Stimulated activated naive CD8-positive, alpha-beta T cell treated with anti-CD3 and anti-CD28 coated beads, Interleukin-15, amount 100 ng/mL, for 72 hours (primary cell): ENCODE measurements around the gene FREY1.
"Not testable (repeated sequence)": the region's sequence is repeated elsewhere in the genome, so short reads cannot be mapped to it uniquely, and the experiment has no call there.

Experiments
- ATAC-seq: fragments of 150-1000 bp; cut with Tn5 transposase; 2 replicates; pipeline ENCODE4 v1.10.0; 2021; ENCODE audit warnings: mild to moderate bottlenecking, moderate library complexity
- DNase-seq, 2 donors: peaks; one replicate each; pipeline ENCODE4 v3.0.0; 2021 to 2022
- H3K27ac Mint-ChIP-seq, 2 donors: one replicate each; pipeline ENCODE4 v1.8.0; 2022; ENCODE audit warnings: mild to moderate bottlenecking in 2 of 2, mixed read lengths in 2 of 2, moderate library complexity in 2 of 2
- H3K27me3 Mint-ChIP-seq: one replicate; pipeline ENCODE4 v1.8.0; 2022; ENCODE audit warnings: mixed read lengths
- H3K4me1 Mint-ChIP-seq: one replicate; pipeline ENCODE4 v1.8.0; 2022; ENCODE audit warnings: mild to moderate bottlenecking, mixed read lengths
- H3K4me3 Mint-ChIP-seq, 2 donors: one replicate each; pipeline ENCODE4 v1.8.0; 2022; ENCODE audit warnings: mild to moderate bottlenecking in 2 of 2, mixed read lengths in 2 of 2, moderate library complexity in 1 of 2
- H3K9me3 Mint-ChIP-seq, 2 donors: one replicate each; pipeline ENCODE4 v1.8.0; 2022; ENCODE audit warnings: mixed read lengths in 2 of 2

FREY1 gene

GRCh38 chr11:45909594-45910475 lies 2.8 kb upstream of the FREY1 start:
- ATAC-seq: no peak
- Mint-ChIP-seq H3K4me1 (peaks cover 26% of the 10 kb centered on the region), H3K27ac (no peak overlapping the region), H3K9me3 (no peaks in the 10 kb centered on the region), H3K27me3 (no peaks in the 10 kb centered on the region), H3K4me3 (no peak overlapping the region)
- DNase-seq: no peak

- H3K4me3 Mint-ChIP-seq: no peak overlapping the region
- no peak overlapping the region for H3K27ac Mint-ChIP-seq
- H3K4me1 Mint-ChIP-seq: peaks cover 9% of the 10 kb centered on the region
These were observed 870 bp upstream of the FREY1 start for GRCh38 chr11:45907911-45908370.

GRCh38 chr11:45906096-45906682 lies 882 bp downstream of the FREY1 start:
- H3K27me3 Mint-ChIP-seq: peaks cover 6% of the 10 kb centered on the region
- DNase-seq (no peak), ATAC-seq (peak; percentile 26)
- no peak overlapping the region for H3K27ac Mint-ChIP-seq
- peaks cover 9% of the 10 kb centered on the region for H3K4me1 Mint-ChIP-seq
- no peaks in the 10 kb centered on the region for H3K9me3 Mint-ChIP-seq
- no peak overlapping the region for H3K4me3 Mint-ChIP-seq

More at GRCh38 chr11:45907911-45908370, 870 bp upstream of the FREY1 start:
- Mint-ChIP-seq H3K9me3 (no peaks in the 10 kb centered on the region), H3K27me3 (no peaks in the 10 kb centered on the region)
- ATAC-seq (no peak), DNase-seq (no peak)

- not testable (repeated sequence) for DNase-seq, H3K4me3 Mint-ChIP-seq, H3K9me3 Mint-ChIP-seq, H3K27ac Mint-ChIP-seq
- Mint-ChIP-seq H3K27me3 (peaks cover 12% of the 10 kb centered on the region), H3K4me1 (peaks cover 13% of the 10 kb centered on the region)
- peak; percentile 2 for ATAC-seq
These were observed 1.5 kb downstream of the FREY1 start for GRCh38 chr11:45905576-45905975.

DNA sequence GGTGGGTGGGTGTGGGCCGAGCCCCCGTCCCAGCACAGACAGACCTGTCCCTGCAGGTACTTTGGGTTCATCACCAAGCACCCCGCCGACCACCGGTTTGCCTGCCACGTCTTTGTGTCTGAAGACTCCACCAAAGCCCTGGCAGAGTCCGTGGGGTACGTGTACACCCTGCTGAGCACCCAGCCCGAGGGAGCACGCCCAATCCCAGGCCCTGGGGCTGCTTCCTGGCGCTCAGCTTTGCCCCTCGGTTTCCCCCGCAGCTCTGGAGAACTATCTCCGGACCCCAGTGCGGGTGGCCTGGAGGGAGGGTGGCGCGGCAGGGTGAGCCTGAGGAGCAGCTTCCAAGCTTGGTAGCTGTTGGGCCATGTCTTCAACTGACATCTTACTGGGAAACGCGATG lies 2.0 kb downstream of the FREY1 start:
- DNase-seq (no peak), ATAC-seq (no peak)
- Mint-ChIP-seq H3K9me3 (no peaks in the 10 kb centered on the region), H3K4me1 (peaks cover 16% of the 10 kb centered on the region), H3K4me3 (no peak overlapping the region), H3K27ac (no peak overlapping the region), H3K27me3 (peaks cover 17% of the 10 kb centered on the region)

DNA sequence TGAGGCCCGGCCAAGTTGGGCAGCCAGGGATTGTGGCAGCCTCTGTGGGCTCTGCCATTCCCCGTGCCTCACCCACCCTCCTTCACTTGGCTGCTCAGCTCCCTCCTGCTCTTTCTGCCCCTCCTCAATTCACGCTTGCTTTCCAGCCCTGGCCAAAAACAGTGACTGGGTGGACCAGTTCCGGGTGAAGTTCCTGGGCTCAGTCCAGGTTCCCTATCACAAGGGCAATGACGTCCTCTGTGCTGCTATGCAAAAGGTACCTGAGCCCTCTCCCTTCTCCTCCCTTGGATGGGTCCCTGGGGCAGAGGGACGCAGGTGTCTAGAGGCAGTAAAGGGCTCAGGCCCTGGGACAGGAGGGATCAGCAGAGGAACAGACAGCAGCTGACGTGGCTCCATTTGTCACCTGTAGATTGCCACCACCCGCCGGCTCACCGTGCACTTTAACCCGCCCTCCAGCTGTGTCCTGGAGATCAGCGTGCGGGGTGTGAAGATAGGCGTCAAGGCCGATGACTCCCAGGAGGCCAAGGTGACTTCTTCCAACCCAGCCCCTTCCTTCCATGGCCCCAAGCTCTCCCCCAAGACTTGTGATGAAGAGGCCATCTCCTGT lies 2.7 kb downstream of the FREY1 start:
- H3K27ac Mint-ChIP-seq: no peak overlapping the region
- peaks cover 17% of the 10 kb centered on the region for H3K27me3 Mint-ChIP-seq

GRCh38 chr11:45902452-45903380 lies 4.4 kb downstream of the FREY1 start:
- Mint-ChIP-seq H3K4me1 (peaks cover 32% of the 10 kb centered on the region), H3K4me3 (no peak overlapping the region), H3K27ac (no peak overlapping the region), H3K9me3 (no peaks in the 10 kb centered on the region), H3K27me3 (peaks cover 31% of the 10 kb centered on the region)
- DNase-seq: no peak
- no peak for ATAC-seq

More for the DNA sequence above, 2.7 kb downstream of the FREY1 start:
- Mint-ChIP-seq H3K4me3 (no peak overlapping the region), H3K4me1 (peaks cover 17% of the 10 kb centered on the region), H3K9me3 (no peaks in the 10 kb centered on the region)
- ATAC-seq: no peak
- DNase-seq: no peak

GRCh38 chr11:45901626-45902025 lies 5.4 kb downstream of the FREY1 start:
- H3K27ac Mint-ChIP-seq: no peak overlapping the region
- ATAC-seq (no peak), DNase-seq (no peak)
- no peak overlapping the region for H3K4me3 Mint-ChIP-seq
- peaks cover 32% of the 10 kb centered on the region for H3K4me1 Mint-ChIP-seq
- no peaks in the 10 kb centered on the region for H3K9me3 Mint-ChIP-seq
- H3K27me3 Mint-ChIP-seq: peaks cover 42% of the 10 kb centered on the region

- no peak for DNase-seq
These were observed 6.0 kb downstream of the FREY1 start for GRCh38 chr11:45900916-45901617.

DNA sequence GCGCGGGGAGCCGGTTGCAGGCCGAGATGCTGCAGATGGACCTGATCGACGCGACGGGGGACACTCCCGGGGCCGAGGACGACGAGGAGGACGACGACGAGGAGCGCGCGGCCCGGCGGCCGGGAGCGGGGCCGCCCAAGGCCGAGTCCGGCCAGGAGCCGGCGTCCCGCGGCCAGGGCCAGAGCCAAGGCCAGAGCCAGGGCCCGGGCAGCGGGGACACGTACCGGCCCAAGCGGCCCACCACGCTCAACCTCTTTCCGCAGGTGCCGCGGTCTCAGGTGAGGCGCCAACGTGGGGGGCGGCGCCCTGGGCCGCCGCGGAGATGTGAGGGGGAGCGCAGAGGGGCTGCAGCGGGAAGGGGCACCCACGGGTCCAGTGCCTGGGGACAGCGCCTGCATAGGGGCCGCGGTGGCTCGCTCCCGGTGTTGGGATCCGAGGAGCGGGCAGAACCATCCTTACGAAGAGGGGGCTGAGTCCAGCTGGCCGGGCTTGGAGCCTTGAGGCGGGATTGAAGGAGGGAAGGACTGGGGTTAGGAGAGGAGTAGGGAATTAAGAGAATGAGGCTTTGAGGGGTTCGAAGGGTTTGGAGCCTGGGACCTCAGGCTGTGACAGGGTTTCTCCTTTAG lies 6.8 kb downstream of the FREY1 start:
- Mint-ChIP-seq H3K4me3 (peak overlapping the region; percentile 62 to 79), H3K4me1 (peaks cover 23% of the 10 kb centered on the region), H3K27me3 (peaks cover 56% of the 10 kb centered on the region)
- DNase-seq, H3K27ac Mint-ChIP-seq, H3K9me3 Mint-ChIP-seq: not testable (repeated sequence)
- ATAC-seq: peak; percentile 1

More at GRCh38 chr11:45900916-45901617, 6.0 kb downstream of the FREY1 start:
- Mint-ChIP-seq H3K4me1 (peaks cover 26% of the 10 kb centered on the region), H3K9me3 (no peaks in the 10 kb centered on the region), H3K4me3 (peak overlapping the region; percentile 48 to 62), H3K27ac (no peak overlapping the region), H3K27me3 (peaks cover 48% of the 10 kb centered on the region)
- no peak for ATAC-seq

GRCh38 chr11:45899448-45900174 lies 7.5 kb downstream of the FREY1 start:
- H3K27ac Mint-ChIP-seq: peak overlapping the region in 1 of 2 donors; percentile 61
- H3K4me3 Mint-ChIP-seq: peak overlapping the region; percentile 72 to 79
- peaks cover 23% of the 10 kb centered on the region for H3K4me1 Mint-ChIP-seq
- ATAC-seq (peak; percentile 81), DNase-seq (peak; percentile 73 to 81)
- no peaks in the 10 kb centered on the region for H3K9me3 Mint-ChIP-seq
- H3K27me3 Mint-ChIP-seq: peaks cover 62% of the 10 kb centered on the region

DNA sequence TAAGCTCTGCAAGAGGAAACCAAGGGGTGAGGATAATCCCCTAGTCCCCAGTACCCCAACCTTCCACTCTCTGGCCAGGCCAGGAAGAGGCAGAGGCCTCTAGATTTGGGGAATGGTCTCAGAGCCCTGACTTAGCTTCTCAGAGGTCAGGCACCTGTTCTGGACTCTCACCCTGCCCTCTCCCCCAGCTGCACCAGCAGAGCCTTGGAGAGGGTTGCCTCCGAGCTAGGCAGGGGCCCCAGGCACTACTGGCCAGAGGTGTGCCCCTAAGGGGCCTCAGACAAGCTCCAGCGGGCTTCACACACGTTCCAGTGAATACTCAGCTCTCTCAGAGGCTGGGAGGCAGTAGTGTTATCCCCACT lies 8.0 kb downstream of the FREY1 start:
- Mint-ChIP-seq H3K4me1 (peaks cover 23% of the 10 kb centered on the region), H3K4me3 (peak overlapping the region; percentile 72 to 79), H3K27ac (peak overlapping the region in 1 of 2 donors; percentile 8), H3K9me3 (no peaks in the 10 kb centered on the region), H3K27me3 (peaks cover 68% of the 10 kb centered on the region)
- ATAC-seq (no peak), DNase-seq (no peak)

GRCh38 chr11:45897556-45897955 lies 9.5 kb downstream of the FREY1 start:
- Mint-ChIP-seq H3K27me3 (peaks cover 76% of the 10 kb centered on the region), H3K27ac (no peak overlapping the region), H3K4me1 (peaks cover 23% of the 10 kb centered on the region), H3K9me3 (no peaks in the 10 kb centered on the region), H3K4me3 (no peak overlapping the region)
- ATAC-seq (no peak), DNase-seq (no peak)
